Stimulated activated CD8-positive, alpha-beta memory T cell treated with anti-CD3 and anti-CD28 coated beads, Interleukin-4, amount 100 ng/mL, for 1 hour (primary cell): Measurements from ENCODE around the gene RNF151.

Source experiments
- DNase-seq, 2 donors: peaks; one replicate each; pipeline ENCODE4 v3.0.0-alpha.2; 2020; ENCODE audit warnings: low read depth in 2 of 2, low spot score in 1 of 2

RNF151 gene

DNA sequence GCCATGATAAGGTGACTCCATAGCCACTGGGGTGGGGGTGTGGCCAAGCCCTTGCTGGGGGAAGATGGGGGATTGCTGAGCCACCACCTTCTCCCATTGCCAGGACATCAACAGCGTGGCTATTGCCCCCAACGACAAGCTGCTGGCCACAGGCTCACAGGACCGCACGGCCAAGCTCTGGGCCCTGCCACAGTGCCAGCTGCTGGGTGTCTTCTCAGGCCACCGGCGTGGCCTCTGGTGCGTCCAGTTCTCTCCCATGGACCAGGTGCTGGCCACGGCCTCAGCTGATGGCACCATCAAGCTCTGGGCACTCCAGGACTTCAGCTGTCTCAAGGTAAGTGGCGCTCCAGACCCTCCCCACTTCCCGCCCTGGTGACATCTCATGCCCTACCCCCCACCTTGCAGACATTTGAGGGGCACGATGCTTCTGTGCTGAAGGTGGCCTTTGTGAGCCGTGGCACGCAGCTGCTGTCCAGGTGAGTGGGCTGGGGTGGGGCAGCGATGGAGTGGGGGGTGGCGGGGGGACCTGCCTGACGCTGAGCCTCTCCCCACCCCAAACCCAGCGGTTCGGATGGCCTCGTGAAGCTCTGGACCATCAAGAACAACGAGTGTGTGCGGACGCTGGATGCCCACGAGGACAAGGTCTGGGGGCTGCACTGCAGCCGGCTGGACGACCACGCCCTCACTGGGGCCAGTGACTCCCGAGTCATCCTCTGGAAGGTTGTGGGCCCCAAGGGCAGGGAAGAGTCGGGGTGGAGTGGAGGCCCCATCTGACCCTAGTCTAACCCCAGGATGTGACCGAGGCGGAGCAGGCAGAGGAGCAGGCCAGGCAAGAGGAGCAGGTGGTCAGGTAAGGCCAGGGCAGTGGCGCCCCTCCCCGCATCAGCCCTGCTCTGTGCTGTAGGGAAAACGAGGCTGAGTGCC lies 10.6 kb downstream of the RNF151 start:
- no peak for DNase-seq

DNA sequence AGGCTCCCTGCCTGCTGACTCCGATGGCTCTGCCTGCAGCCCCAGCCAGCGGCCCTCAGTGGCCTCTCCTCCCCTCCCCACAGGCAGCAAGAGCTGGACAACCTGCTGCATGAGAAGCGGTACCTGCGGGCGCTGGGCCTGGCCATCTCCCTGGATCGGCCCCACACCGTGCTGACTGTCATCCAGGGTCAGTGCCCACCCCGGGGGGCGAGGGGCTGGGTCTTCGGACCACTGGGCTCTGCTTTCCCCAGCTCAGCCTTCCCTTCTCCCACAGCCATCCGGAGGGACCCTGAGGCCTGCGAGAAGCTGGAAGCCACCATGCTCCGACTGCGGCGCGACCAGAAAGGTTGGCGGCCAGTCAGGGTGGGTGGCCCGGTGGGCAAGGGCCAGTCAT lies 11.2 kb downstream of the RNF151 start:
- no peak for DNase-seq

DNA sequence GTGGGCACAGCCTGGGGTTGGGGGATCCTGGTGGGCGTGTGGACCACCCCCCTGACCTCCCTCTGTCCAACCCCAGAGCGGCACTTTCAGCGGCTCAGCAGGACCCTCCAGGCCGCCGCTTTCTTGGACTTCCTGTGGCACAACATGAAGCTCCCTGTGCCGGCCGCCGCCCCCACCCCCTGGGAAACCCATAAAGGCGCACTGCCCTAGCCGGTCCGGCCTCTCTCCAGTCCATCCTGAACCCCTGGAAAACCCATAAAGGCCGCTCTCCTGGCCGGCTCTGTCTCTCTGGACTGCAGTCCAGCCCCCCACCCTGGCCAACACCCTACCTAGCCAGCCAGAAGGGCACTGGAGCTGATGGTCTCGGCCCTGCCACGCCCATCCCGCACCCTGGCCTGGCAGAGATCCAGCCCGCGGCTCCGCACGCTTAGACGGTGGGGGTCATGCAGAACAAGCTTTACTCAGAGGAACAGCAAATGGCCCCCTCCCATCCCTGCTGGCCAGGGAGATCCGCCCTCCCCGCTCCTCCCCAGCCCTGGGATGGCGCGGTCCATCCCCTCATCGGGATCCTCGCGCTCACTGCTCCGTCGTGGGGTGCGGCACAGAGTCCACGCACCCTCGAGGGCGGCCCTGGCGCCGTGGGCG lies 11.9 kb downstream of the RNF151 start:
- DNase-seq, result no peak

DNA sequence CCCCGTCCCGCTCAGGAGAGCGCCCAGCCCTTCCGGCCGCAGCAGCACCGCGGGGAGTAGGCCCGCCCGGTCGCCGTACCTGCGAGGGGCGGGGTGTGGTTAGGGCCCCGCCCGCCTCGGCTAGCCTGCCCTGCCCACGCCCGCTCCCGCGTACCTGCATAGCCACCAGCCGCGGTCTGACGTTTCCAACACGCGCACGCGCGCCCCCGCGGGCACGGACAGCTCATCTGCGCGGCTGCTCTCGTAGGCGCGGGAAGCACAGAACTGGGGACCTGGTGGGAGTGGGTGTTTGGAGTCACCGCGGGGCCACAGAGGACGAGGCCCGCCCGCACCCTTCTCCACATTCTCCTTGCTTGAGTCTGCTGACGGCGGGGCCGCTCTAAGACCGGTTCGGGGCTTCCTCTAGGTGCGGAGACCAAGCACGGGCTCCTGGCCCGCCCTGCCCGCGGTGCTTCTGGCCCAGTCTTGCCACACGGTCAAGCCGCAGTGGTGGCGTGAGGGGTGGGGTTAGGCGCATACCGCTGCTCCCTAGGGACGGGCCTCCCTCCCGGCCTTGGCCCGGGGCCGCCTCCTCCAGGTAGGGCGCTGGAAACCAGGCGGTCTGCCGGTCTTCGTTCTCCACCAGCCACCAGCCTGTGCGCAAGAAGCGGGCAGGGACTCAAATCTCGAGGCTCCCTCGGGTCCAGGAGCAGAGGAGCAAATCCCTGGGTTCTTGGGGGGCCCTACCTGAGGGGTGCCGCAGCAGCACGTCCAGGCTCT lies 12.8 kb downstream of the RNF151 start:
- DNase-seq, result no peak

DNA sequence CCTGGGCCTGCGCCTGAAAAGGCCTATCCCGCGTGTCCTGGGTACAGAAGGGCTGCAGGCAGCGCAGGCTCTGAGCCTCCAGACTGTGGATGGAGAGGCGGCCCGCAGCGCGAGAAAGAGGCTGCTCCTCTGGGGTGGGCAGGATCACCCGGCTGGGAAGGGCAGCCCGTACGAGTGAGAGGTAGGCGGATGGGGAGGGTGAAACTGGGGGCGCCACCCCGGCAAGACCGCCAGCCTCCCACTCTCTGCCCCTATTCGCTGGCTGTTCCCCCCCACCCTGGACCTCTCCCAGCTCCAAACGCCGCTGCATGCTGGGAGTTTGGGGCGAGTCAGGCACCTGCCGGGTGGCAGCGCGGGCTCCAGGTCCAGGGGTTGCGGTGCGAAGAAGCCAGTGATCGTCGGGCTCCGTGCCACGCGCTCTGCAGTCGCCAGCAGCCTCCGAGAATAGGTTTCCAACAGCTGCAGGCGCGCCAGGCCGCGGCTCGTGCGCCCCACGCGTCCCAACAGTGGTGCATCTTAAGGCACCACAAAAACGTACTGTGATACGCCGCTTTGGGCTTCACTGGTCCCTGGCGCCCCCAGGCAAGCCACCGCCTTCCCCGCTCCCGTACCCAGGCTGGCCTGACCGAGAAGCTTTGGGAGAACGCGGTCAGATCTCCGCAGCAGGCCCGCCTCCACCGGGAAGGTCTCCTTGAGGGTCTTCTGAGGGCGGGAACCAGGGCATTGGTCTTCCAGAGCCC lies 13.5 kb downstream of the RNF151 start:
- no peak for DNase-seq

DNA sequence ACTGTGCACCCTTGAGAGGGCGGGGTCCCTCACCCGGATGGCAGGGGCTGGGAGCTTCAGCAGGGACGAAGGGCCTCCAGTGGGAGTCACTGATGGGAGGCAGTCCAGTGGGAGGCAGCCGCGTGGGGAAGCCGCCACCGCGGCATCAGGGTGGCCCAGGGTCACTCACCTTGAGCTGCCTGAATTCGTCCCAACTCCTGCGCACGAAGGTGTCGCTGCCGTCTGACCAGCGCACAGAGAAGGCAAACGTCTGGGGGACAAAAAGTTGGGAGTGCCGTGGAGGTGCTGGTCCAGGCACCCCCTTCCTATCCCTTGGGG lies 14.1 kb downstream of the RNF151 start:
- no peak for DNase-seq

DNA sequence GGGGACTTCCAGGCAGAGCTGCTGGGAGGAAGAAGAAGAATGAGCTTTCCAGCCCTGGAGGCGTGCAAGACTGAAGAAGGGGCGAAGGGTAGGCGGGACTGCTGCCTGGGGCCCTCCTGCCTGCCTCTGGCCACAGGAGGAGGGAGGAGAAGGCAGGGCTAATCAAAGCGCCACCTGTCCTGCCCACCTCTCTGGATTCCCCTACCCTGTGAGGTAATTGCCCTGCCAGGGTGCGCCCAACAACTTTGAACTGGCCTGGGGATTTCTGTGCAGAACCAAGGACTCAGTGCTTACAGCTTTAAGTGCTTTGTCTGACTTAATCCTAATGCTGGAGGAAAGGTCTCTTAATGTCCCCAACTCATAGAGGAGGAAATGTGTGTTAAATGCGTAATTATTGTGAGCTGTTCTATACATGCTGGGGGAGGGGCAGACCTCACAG lies 14.8 kb downstream of the RNF151 start, which contains the start of gene NOXO1:
TSS of gene NOXO1 (minus strand) at position 72 of the 439 bp plus-strand sequence. CDS start 290 bp downstream, outside the sequence.
- no peak for DNase-seq

DNA sequence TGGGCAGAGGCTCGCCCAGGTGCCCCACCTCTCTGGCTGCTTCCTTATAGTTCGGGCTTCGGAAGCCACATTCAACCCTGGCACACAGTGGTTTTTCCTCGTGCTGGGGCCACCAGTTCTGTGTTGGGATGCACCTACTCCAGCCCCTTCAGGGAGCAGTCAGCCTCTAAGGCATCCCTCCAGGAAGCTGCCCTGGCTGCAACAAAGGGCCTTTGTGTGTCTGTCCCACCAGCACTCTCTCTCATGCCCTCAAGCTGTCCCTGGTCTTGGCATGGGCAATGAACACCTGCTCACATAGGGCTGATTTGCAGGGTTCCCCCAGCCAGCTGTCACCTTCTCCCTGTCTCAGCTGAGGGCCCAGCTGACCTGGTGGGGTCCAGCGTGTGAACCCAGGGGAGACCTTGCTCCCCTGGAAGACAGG lies 15.4 kb downstream of the RNF151 start:
- no peak for DNase-seq

DNA sequence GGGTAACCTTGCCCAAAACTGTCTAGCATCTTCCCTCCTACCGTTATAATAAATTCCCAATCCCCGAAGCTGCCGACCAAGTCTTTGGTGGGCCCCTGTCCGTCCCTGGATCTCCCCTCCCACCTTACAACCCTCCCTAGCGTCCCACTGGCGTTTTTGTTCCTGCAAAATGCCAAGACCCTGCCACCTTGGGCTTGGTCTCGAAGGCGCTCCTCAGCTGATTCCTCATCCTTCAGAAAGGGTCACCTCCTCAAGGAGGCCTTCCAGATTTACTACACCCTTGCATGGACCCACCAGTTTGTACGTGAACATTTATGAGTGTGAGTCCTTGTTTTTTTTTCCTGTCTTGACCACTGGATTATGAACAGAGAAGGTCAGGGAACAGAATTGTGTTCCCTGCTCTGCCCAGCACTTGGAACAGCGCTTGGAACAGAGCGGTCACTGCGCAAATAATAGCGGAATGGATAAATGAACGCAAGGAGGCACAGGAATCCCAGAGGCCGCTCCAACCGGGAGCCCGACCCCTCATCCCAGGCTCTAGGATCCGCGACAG lies 16.4 kb downstream of the RNF151 start:
- no peak for DNase-seq

DNA sequence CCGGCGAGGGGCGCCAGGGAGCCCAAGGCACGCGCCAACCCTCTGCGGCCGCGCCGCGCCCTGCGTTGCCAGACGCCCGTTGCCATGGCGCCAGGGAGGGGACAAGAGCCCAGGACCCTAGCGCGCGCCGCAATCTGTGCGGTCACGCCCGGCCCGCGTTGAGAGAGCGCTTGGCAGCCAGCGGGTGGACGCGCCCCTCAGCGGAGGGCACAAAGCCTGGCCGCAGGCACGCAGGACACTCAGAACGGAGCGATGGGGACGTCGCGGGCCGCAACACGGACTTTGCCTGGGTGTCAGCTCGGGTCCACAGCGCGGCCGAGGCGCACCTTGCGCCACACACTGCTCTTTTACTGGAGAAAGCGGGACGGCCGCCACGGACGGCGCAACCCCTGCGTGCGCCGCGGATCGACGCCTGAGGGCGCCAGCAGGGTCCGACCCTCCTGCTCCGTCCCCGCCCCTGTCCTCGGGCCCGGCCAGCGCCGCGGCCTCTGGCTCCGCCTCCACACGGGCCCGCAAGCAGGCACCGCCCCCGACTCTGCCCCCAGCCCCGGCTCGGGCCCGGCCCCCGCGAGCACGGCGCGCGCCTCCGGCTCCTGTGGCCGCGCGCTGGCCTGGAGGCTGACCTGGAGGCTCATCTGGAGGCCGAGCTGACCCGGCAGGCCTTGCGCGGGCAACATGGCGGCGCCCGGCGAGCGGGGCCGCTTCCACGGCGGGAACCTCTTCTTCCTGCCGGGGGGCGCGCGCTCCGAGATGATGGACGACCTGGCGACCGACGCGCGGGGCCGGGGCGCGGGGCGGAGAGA lies 17.1 kb downstream of the RNF151 start, which contains the start of gene GFER:
TSS of gene GFER (plus strand) at position 650 of the 803 bp plus-strand sequence. CDS start at position 676, 26 bp downstream.
- no peak for DNase-seq

DNA sequence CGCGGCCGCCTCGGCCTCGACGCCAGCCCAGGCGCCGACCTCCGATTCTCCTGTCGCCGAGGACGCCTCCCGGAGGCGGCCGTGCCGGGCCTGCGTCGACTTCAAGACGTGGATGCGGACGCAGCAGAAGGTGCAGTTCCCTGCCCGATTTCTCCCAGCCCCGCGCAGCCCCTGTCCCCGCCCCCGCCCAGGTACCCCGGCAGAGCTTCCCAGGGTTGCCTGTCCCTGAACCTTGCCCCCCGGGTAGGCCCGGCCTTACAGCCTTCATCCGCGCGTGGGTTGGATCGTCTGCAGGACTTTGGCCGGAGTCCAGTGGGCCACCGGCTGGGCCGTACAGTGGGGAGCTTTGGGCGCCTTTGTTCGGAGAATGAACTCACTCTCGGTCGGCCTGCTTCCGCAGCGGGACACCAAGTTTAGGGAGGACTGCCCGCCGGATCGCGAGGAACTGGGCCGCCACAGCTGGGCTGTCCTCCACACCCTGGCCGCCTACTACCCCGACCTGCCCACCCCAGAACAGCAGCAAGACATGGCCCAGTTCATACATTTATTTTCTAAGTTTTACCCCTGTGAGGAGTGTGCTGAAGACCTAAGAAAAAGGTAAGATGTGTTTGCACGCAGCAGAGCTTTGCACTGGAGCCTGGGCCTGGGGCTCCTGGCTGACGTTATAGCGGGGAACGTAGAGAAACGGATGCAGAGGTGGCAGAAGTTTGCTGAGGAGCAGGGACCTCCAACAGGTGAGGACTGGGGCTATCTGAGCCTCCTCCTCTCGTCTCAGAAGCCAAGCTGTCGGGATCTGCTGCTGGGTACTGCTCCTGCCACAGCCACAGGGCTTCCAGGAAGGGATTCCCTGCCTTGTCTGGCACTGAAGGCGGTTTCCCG lies 17.9 kb downstream of the RNF151 start:
- no peak for DNase-seq

DNA sequence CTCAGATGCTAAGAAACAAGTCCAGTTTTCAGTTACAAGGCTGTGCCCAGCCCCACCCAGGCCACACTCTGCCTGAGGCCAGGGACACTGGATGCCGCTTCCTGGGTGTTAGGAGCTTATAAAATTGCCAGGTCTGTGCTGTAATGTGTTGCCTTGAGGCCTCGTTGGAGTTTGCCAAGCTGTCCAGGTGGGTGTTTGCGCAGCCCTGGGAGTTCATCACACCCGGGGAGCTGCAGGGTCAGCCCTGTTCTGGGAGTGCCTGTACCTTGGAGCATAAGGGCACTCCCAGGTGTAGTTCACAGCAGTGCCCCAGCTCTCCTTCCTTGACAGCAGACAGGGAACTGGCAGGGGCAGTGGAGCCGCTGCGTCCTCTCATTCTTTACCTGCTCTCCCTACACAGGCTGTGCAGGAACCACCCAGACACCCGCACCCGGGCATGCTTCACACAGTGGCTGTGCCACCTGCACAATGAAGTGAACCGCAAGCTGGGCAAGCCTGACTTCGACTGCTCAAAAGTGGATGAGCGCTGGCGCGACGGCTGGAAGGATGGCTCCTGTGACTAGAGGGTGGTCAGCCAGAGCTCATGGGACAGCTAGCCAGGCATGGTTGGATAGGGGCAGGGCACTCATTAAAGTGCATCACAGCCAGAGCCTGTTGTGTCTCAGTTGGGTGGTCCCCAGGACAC lies 19.0 kb downstream of the RNF151 start:
- no peak for DNase-seq

DNA sequence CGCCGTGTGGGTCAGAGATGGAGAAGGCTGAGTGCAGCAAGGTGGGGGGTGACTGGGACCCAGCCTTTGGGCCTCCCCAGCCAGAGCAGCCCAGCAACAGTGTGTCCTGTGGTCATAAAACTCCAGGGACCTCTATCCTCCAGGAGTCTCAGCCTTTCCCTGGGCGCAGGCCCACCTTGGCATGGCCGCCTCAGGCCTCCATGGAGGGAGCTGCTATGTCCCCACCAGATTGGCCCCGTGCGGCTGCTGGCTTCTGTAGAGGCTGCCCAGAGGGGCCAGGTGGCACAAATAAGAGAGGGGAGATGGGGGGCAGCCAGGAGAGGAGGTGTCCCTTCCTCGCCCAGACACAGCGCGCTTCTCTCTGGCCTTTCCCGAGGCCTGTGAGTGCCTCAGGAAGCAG lies 20.5 kb downstream of the RNF151 start:
- DNase-seq, result no peak

DNA sequence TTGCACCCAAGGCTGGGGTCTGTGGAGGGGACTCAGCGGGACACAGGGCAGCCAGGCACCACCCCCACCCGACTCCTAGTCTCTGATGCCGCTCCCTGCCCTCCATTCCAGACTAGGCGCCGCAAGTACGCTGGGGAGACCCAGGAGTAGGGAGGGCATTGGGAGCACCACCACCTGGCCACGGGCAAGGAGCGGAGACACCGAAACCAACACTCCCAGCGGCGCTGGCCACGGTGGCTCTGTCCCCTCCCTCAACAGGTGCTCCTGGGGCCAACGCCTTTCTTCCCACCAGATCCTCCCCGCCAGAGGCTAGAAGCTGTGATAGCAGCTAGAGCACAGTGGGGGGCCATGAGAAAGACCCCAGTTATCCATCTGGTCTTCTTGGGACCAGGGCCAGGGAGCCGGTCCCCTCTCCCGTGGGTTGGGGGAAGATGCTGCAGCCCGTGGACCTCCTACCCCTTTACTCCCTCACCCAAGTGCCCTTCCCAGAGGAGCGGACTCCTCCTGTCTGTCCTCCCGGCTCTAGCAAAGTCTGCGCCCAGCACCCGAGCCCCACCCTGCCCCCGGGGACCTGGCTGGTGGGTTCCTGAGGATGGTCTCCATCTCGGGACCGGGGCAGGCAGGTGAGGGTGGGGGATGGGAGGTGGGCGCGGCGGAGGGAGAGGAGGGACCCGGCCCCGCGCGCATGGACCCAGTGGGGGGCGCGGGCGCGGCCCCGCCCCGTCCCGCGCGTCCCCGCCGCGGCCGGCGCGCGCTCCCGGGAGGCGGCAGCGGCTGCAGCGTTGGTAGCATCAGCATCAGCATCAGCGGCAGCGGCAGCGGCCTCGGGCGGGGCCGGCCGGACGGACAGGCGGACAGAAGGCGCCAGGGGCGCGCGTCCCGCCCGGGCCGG lies 22.8 kb downstream of the RNF151 start, which contains the start of gene SYNGR3:
TSS of gene SYNGR3 (plus strand) at position 762 of the 892 bp plus-strand sequence. CDS start 133 bp downstream, outside the sequence.
- no peak for DNase-seq

DNA sequence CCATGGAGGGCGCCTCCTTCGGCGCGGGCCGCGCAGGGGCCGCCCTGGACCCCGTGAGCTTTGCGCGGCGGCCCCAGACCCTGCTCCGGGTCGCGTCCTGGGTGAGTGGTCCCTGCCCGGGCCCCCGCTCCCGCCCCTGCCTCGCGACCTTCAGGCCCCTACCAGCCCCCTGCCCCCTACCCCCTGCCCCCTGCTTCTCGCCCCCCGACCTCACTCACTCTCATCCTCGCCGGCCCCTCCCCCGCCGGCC lies 23.4 kb downstream of the RNF151 start:
- DNase-seq, result no peak

DNA sequence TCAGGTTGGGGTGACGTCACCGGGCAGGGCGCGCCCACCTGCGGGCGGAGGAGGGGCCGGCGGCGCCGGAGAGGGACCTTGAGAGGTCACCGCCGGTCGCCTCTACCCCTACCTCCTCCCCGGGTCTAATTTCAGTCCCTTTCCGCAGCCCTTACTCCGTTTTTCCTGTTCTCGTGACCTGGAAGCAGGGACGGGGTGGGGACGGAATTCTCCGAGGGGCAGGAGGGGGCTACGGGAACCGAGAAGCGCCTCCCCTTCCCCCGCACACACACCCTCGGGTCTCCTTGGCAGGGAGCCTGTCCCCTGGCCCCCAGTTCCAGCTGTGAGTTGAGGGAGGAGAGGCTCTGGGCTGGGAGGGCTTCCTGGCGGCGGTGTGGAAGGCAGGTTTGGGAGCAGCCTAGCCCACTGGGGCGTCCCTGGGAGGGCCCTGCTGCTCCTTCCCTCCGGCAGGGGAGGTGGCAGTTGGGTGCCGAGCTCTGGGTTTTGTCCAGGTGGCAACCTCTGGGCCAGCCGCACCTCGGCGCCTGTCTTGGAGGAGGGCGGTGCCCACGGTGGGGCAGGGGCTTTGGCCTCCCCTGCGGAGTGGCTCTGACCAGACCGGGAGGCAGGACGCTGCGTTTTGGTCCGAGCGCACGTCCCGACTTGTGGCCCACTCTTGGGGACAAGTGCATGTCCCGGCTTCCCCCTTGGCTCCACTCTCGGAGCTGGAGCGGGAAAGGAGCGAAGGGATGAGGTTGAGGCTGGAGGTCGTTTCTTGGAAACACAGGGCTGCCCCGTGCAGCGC lies 23.9 kb downstream of the RNF151 start:
- DNase-seq, result no peak

DNA sequence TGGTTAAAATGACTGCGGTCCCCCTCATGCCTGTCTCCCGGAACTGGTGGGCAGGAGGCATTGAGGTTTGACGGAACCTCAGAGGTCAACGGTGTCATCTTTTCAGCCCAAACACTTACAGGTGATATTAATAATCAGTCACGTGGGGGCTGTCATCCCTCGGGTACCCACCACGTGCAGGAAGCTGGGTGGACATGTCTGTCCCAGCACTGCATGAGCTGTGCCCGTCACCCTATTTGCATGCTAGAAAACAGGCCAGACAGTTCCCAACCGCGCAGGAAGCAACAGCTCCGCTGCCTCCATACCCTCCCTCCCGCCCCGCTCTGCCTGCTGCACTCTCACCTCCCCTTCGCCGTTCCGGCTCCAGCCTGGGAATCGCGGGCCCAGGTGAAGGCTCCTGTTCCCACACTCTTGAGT lies 24.5 kb downstream of the RNF151 start:
- DNase-seq, result no peak
